HCT116 (cell line): ENCODE results near the gene PURA. TPM values are rescaled to one million over a fixed set of nuclear protein-coding genes. Genes with fewer than 3 reads are reported as not detected.

Experiments used
- ATAC-seq: fragments of 200-7000 bp; cut with Tn5 transposase; 2 replicates; pipeline ENCODE4 v1.9.1; 2020; ENCODE audit warnings: mild to moderate bottlenecking, moderate library complexity
- BruUV-seq: library from RNA; stranded (reverse); fragments of 400-500 nt; replicated peaks from 2 replicates; lab custom pipeline; 2021; lab: Mats Ljungman, UMichigan
- CTCF ChIA-PET: fragments of 300-600 bp; sonication (Branson Sonifier 250); formaldehyde crosslinking; loops from one replicate; lab custom pipeline; 2021; ENCODE audit warnings: antibody characterized with exemption; lab: Charles Lee
- POLR2A ChIA-PET: fragments of 300-600, 350-600 bp; sonication (Branson Sonifier 250); formaldehyde crosslinking; loops from one replicate; lab custom pipeline; 2021; ENCODE audit warnings: antibody characterized with exemption; lab: Charles Lee
- RAD21 ChIA-PET, 2 experiments: fragments of 300-600 bp; sonication (Branson Sonifier 250); formaldehyde crosslinking; loops; one replicate each; lab custom pipeline; 2023; ENCODE audit warnings: low total read pairs in 2 of 2; ENCODE audit not compliant: uncharacterized antibody in 2 of 2, unreplicated experiment in 2 of 2, low non-redundant PET in 1 of 2; lab: Charles Lee
- DNase-seq: peaks from one replicate; pipeline ENCODE4 v3.0.0-alpha.2; 2010; ENCODE audit warnings: low read depth, low spot score
- H2AFZ ChIP-seq: fragments of 200-600 bp; shearing (Covaris generic), sonication (generic); 2 replicates; pipeline ENCODE4 v1.6.1; 2017; ENCODE audit warnings: low read depth, mixed run types, mixed read lengths, antibody characterized with exemption, low read length; ENCODE audit not compliant: poor library complexity, severe bottlenecking
- H3K27ac ChIP-seq: 2 replicates; pipeline ENCODE4 v1.5.1; 2012; ENCODE audit warnings: low read depth, low read length
- H3K27me3 ChIP-seq: fragments of 200-600 bp; sonication (generic); 2 replicates; pipeline ENCODE4 v1.6.1; 2016; ENCODE audit warnings: mixed run types, low read length, mixed read lengths; ENCODE audit not compliant: insufficient read depth
- H3K36me3 ChIP-seq, 2 experiments: fragments of 200-500 bp in 1 of 2; fragments of 200-600 bp in 1 of 2; sonication (Bioruptor generic) in 1 of 2; sonication (generic) in 1 of 2; 2 replicates each; pipeline versions ENCODE4 v1.5.1 to v1.6.1; 2014 to 2016; ENCODE audit warnings: low read length in 2 of 2, inconsistent platforms in 1 of 2, mixed read lengths in 1 of 2, mixed run types in 1 of 2; ENCODE audit not compliant: insufficient read depth in 2 of 2, control insufficient read depth in 1 of 2
- H3K4me1 ChIP-seq, 2 experiments: fragments of 200-600 bp in 1 of 2; sonication (generic) in 1 of 2; 2 replicates each; pipeline versions ENCODE4 v1.5.1 to v1.6.1; 2012 to 2017; ENCODE audit warnings: low read length in 2 of 2, inconsistent platforms in 1 of 2, mild to moderate bottlenecking in 1 of 2, mixed read lengths in 1 of 2, mixed run types in 1 of 2, moderate library complexity in 1 of 2; ENCODE audit not compliant: insufficient read depth in 2 of 2, control insufficient read depth in 1 of 2
- H3K4me2 ChIP-seq: fragments of 200-600 bp; sonication (generic); 2 replicates; pipeline ENCODE4 v1.6.1; 2017; ENCODE audit warnings: mixed run types, low read length, mixed read lengths
- H3K4me3 ChIP-seq, 2 experiments: fragments of 200-600 bp in 1 of 2; sonication (generic) in 1 of 2; replicated peaks in 1 of 2; 2 replicates each; pipeline ENCODE4 v1.5.1; 2011 to 2016; ENCODE audit warnings: low read length in 2 of 2, control low read depth in 1 of 2, low read depth in 1 of 2, mild to moderate bottlenecking in 1 of 2, mixed read lengths in 1 of 2, mixed run types in 1 of 2
- H3K79me2 ChIP-seq: fragments of 200-600 bp; sonication (generic); 2 replicates; pipeline ENCODE4 v1.6.1; 2017; ENCODE audit warnings: mild to moderate bottlenecking, mixed run types, low read length, moderate library complexity, mixed read lengths; ENCODE audit not compliant: insufficient read depth
- H3K9ac ChIP-seq: fragments of 200-600 bp; sonication (generic); 2 replicates; pipeline ENCODE4 v1.6.1; 2016; ENCODE audit warnings: low read length, mixed read lengths
- H3K9me2 ChIP-seq: fragments of 200-600 bp; sonication (generic), shearing (Covaris generic); 2 replicates; pipeline ENCODE4 v1.6.1; 2017; ENCODE audit warnings: mixed run types, mild to moderate bottlenecking, moderate library complexity; ENCODE audit not compliant: insufficient read depth
- H3K9me3 ChIP-seq, 2 experiments: fragments of 200-500 bp in 1 of 2; fragments of 200-600 bp in 1 of 2; sonication (Bioruptor generic) in 1 of 2; sonication (generic) in 1 of 2; 2 replicates each; pipeline ENCODE4 v1.6.1; 2014 to 2017; ENCODE audit warnings: low read length in 2 of 2, mixed read lengths in 2 of 2, inconsistent platforms in 1 of 2, low read depth in 1 of 2, mild to moderate bottlenecking in 1 of 2, mixed run types in 1 of 2, moderate library complexity in 1 of 2; ENCODE audit not compliant: control insufficient read depth in 1 of 2, insufficient read depth in 1 of 2
- H4K20me1 ChIP-seq: fragments of 200-600 bp; sonication (generic), shearing (Covaris generic); 2 replicates; pipeline ENCODE4 v1.6.1; 2017; ENCODE audit warnings: mixed run types, mild to moderate bottlenecking, moderate library complexity; ENCODE audit not compliant: insufficient read depth
- CBX3 ChIP-seq: IDR thresholded peaks from 2 replicates; pipeline ENCODE4 v1.6.1; 2012; ENCODE audit warnings: low read depth
- EGR1 ChIP-seq: IDR thresholded peaks from 2 replicates; pipeline ENCODE4 v1.6.1; 2012; ENCODE audit warnings: low read depth
- EZH2 ChIP-seq: fragments of 200-600 bp; sonication (generic); IDR thresholded peaks from 2 replicates; pipeline ENCODE4 v1.6.1; 2017; ENCODE audit warnings: antibody characterized with exemption, mixed run types
- FOSL1 ChIP-seq: IDR thresholded peaks from 2 replicates; pipeline ENCODE4 v1.6.1; 2012; ENCODE audit warnings: low read depth
- POLR2A ChIP-seq: IDR thresholded peaks from 2 replicates; pipeline ENCODE4 v1.7.0; 2011; ENCODE audit warnings: borderline replicate concordance; ENCODE audit not compliant: insufficient read depth, insufficient read length; ENCODE audit errors: extremely low read depth
- POLR2AphosphoS5 ChIP-seq: IDR thresholded peaks from 2 replicates; pipeline ENCODE4 v1.6.1; 2011; ENCODE audit warnings: mild to moderate bottlenecking, low read depth, low read length, moderate library complexity
- SIN3A ChIP-seq: IDR thresholded peaks from 2 replicates; pipeline ENCODE4 v1.6.1; 2012; ENCODE audit warnings: low read depth
- TCF7L2 ChIP-seq: IDR thresholded peaks from 2 replicates; pipeline ENCODE4 v1.7.0; 2011; ENCODE audit warnings: borderline replicate concordance, inconsistent platforms; ENCODE audit not compliant: insufficient read depth, insufficient read length; ENCODE audit errors: extremely low read depth
- ZFX ChIP-seq: fragments of 450-650 bp; IDR thresholded peaks from 2 replicates; pipeline ENCODE4 v1.6.1; 2017
- ZNF274 ChIP-seq: fragments of 200-500 bp; sonication (Bioruptor generic); IDR thresholded peaks from 2 replicates; pipeline ENCODE4 v1.6.1; 2014; ENCODE audit warnings: mild to moderate bottlenecking, low read depth, low read length, inconsistent platforms
- intact Hi-C: fragments of 100-400 bp; cut with micrococcal nuclease; formaldehyde crosslinking; loops from 2 replicates; pipeline ENCODE4 v1.10.0; 2022
- total RNA-seq: library from RNA; stranded (reverse); gene quantifications from one replicate; pipeline ENCODE4 v1.2.1, GENCODE V29; 2021; ENCODE audit not compliant: unreplicated experiment
- TF ChIP-seq, protein P1 (sequence below): IDR thresholded peaks from 2 replicates; pipeline ENCODE4 v1.6.1; 2012
- TF ChIP-seq, protein P2 (sequence below): IDR thresholded peaks from 2 replicates; pipeline ENCODE4 v1.6.1; 2012; ENCODE audit warnings: low read depth
- TF ChIP-seq, protein P3 (sequence below): IDR thresholded peaks from 2 replicates; pipeline ENCODE4 v1.6.1; 2012

Gene PURA
- total RNA-seq, 1 experiment from 2014 or later = 15.2 TPM

DNA sequence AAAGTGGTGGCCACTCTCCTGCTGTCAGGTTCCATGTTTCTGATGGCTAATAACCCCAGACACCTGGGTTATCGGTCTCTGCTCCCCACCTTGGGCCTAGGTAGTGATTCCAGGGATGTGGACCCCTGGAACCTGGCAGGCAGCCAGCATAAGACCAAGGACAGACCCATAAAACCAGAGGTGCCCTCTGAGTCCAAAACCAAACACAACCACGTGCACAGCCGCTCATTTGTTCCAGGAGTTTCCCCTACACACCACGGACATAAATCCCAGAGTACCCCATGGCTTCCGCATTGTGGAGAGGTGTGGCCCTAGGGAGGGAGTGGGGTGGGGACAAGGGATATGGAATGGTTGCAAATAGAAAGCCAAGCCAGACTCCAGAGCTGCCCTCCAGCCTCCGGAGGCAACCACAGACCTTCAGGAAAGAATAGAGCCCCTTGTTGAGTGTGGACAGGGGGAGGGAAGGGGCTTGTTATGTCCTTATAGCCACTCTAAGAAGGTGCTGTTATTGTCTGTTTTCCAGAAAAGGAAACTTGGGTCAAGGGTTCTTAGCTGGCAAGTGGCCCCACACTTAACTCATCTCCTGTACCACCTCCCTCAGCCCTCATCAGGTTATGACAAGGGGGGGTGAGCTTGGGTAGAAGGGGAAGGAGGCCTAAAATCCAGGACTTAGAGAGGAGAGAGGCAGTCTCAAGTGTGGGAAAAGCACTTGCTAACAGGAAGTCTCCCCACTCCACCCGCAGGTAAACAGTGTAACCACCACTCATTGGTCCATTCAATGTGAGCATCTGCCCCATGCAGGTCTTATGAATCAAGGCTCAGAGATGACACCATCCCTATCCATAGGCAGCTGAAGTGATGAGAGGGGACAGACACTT lies 37.5 kb downstream of the PURA start:
- intact Hi-C loops = loop anchor here (10.0 kb wide), 1 partner anchor 307 kb away; no protein-coding TSS in a partner anchor
- H3K4me3 ChIP-seq = no peak overlapping the region
- POLR2A ChIA-PET = no interaction called here
- CTCF ChIA-PET = no interaction called here
- H3K79me2 ChIP-seq = no peaks in the 10 kb centered on the region
- no peak for DNase-seq
- no peak overlapping the region for H3K27ac ChIP-seq
- TF ChIP-seq EZH2 (no peak), EGR1 (no peak), FOSL1 (no peak), ZNF274 (no peak), POLR2A (no peak), CBX3 (no peak), TCF7L2 (no peak), ZFX (no peak), SIN3A (no peak), POLR2AphosphoS5 (no peak)
- TF ChIP-seq, protein P1, sequence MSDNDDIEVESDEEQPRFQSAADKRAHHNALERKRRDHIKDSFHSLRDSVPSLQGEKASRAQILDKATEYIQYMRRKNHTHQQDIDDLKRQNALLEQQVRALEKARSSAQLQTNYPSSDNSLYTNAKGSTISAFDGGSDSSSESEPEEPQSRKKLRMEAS = no peak
- TF ChIP-seq, protein P2, sequence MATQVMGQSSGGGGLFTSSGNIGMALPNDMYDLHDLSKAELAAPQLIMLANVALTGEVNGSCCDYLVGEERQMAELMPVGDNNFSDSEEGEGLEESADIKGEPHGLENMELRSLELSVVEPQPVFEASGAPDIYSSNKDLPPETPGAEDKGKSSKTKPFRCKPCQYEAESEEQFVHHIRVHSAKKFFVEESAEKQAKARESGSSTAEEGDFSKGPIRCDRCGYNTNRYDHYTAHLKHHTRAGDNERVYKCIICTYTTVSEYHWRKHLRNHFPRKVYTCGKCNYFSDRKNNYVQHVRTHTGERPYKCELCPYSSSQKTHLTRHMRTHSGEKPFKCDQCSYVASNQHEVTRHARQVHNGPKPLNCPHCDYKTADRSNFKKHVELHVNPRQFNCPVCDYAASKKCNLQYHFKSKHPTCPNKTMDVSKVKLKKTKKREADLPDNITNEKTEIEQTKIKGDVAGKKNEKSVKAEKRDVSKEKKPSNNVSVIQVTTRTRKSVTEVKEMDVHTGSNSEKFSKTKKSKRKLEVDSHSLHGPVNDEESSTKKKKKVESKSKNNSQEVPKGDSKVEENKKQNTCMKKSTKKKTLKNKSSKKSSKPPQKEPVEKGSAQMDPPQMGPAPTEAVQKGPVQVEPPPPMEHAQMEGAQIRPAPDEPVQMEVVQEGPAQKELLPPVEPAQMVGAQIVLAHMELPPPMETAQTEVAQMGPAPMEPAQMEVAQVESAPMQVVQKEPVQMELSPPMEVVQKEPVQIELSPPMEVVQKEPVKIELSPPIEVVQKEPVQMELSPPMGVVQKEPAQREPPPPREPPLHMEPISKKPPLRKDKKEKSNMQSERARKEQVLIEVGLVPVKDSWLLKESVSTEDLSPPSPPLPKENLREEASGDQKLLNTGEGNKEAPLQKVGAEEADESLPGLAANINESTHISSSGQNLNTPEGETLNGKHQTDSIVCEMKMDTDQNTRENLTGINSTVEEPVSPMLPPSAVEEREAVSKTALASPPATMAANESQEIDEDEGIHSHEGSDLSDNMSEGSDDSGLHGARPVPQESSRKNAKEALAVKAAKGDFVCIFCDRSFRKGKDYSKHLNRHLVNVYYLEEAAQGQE = no peak
- TF ChIP-seq, protein P3, sequence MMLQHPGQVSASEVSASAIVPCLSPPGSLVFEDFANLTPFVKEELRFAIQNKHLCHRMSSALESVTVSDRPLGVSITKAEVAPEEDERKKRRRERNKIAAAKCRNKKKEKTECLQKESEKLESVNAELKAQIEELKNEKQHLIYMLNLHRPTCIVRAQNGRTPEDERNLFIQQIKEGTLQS = no peak
- TF ChIP-seq, all 23 proteins: peak for 0
- H3K4me2 ChIP-seq = no peak overlapping the region
- H3K9ac ChIP-seq = no peak overlapping the region
- no peak for ATAC-seq
- RAD21 ChIA-PET = no interaction called here
- no peaks in the 10 kb centered on the region for H3K36me3 ChIP-seq
- H3K4me1 ChIP-seq = peaks cover 0 to 15% of the 10 kb centered on the region in 2 experiments; a peak in 2 of 4 replicates
- H4K20me1 ChIP-seq = no peaks in the 10 kb centered on the region
- H2AFZ ChIP-seq = no peak overlapping the region
- no peaks in the 10 kb centered on the region for H3K27me3 ChIP-seq
- no TSS peak for BruUV-seq
- no peaks in the 10 kb centered on the region for H3K9me3 ChIP-seq
- no peaks in the 10 kb centered on the region for H3K9me2 ChIP-seq
